ENCODE data around the gene HSPB1.
"Not testable (repeated sequence)": the region's sequence is repeated elsewhere in the genome, so short reads cannot be mapped to it uniquely, and the experiment has no call there.

The HSPB1 gene

GRCh38 chr7:76281706-76282343 lies 20.6 kb upstream of the HSPB1 start:
- no peak for DNase-seq

GRCh38 chr7:76282344-76283253 lies 19.9 kb upstream of the HSPB1 start:
- peak in 1 of 2 donors; percentile 32 for DNase-seq

GRCh38 chr7:76283254-76284159 lies 19.0 kb upstream of the HSPB1 start:
- DNase-seq, result no peak

- no peak for DNase-seq
Measured at GRCh38 chr7:76285604-76286374, 16.7 kb upstream of the HSPB1 start.

- no peak for DNase-seq
Measured at GRCh38 chr7:76286842-76287403, 15.6 kb upstream of the HSPB1 start.

- DNase-seq, result not testable (repeated sequence)
Measured at GRCh38 chr7:76290847-76291350, 11.6 kb upstream of the HSPB1 start.

GRCh38 chr7:76291351-76292212 lies 10.9 kb upstream of the HSPB1 start:
- DNase-seq, result peak; percentile 80 to 86

- DNase-seq, result no peak
Measured at GRCh38 chr7:76292213-76292573, 10.3 kb upstream of the HSPB1 start.

GRCh38 chr7:76292911-76293310 lies 9.6 kb upstream of the HSPB1 start:
- DNase-seq, result not testable (repeated sequence)

- no peak for DNase-seq
Measured at GRCh38 chr7:76293407-76293901, 9.0 kb upstream of the HSPB1 start.

- peak in 1 of 2 donors; percentile 39 for DNase-seq
Measured at GRCh38 chr7:76294344-76295024, 8.0 kb upstream of the HSPB1 start.

GRCh38 chr7:76296743-76297740 lies 5.4 kb upstream of the HSPB1 start:
- DNase-seq, result no peak

GRCh38 chr7:76300166-76300731 lies 2.2 kb upstream of the HSPB1 start:
- DNase-seq, result no peak

- no peak for DNase-seq
Measured at GRCh38 chr7:76301000-76301399, 1.5 kb upstream of the HSPB1 start.

GRCh38 chr7:76303202-76304147 lies 1.0 kb downstream of the HSPB1 start:
- peak; percentile 78 to 83 for DNase-seq

- DNase-seq, result no peak
Measured at GRCh38 chr7:76304888-76305375, 2.5 kb downstream of the HSPB1 start.

GRCh38 chr7:76308874-76309273 lies 6.4 kb downstream of the HSPB1 start:
- DNase-seq, result not testable (repeated sequence)

All from CD4-positive, alpha-beta T cell treated with Interferon alpha-2 for 1 hour (primary cell).